Urinary bladder (tissue), 4 donors: ENCODE data around the gene CAGE1. TPM values are rescaled to one million over a fixed set of nuclear protein-coding genes. Genes with fewer than 3 reads are reported as not detected.
A peak's percentile ranks its signal among the peaks of the same experiment; 100 is the strongest.

ENCODE experiments used
- DNase-seq: peaks from one replicate; pipeline ENCODE4 v3.0.0-alpha.2; 2015; ENCODE audit errors: extremely low spot score
- H3K27ac ChIP-seq: one replicate; pipeline ENCODE4 v1.5.1; 2013; ENCODE audit warnings: low read depth, mild to moderate bottlenecking, moderate library complexity
- H3K36me3 ChIP-seq: one replicate; pipeline ENCODE4 v1.6.1; 2013; ENCODE audit warnings: mild to moderate bottlenecking, moderate library complexity; ENCODE audit not compliant: insufficient read depth
- H3K4me1 ChIP-seq: one replicate; pipeline ENCODE4 v1.6.1; 2013; ENCODE audit warnings: mild to moderate bottlenecking, moderate library complexity; ENCODE audit not compliant: insufficient read depth
- H3K4me3 ChIP-seq: one replicate; pipeline ENCODE4 v1.5.1; 2013; ENCODE audit warnings: low read depth, low read length
- WGBS: extraction: QIAGEN DNeasy Blood & Tissue Kit; methylation state at CpG from one replicate; pipeline ENCODE4 v1.1.7; 2013; 5-methylcytosine and 5-hydroxymethylcytosine counted together
- polyA plus RNA-seq: library from polyadenylated mRNA; stranded (reverse); fragments of 200-250 nt; gene quantifications from one replicate; pipeline ENCODE4 v1.2.3, GENCODE V29; 2013
- total RNA-seq: library from RNA; depleted of rRNA; stranded (reverse); fragments of >200 nt; gene quantifications from one replicate; pipeline ENCODE4 v1.2.3, GENCODE V29; 2014
- donor health status: healthy with polysubstance abuse.
- donor health status: healthy.

CAGE1 gene
- total RNA-seq (not detected), polyA plus RNA-seq (not detected)

DNA sequence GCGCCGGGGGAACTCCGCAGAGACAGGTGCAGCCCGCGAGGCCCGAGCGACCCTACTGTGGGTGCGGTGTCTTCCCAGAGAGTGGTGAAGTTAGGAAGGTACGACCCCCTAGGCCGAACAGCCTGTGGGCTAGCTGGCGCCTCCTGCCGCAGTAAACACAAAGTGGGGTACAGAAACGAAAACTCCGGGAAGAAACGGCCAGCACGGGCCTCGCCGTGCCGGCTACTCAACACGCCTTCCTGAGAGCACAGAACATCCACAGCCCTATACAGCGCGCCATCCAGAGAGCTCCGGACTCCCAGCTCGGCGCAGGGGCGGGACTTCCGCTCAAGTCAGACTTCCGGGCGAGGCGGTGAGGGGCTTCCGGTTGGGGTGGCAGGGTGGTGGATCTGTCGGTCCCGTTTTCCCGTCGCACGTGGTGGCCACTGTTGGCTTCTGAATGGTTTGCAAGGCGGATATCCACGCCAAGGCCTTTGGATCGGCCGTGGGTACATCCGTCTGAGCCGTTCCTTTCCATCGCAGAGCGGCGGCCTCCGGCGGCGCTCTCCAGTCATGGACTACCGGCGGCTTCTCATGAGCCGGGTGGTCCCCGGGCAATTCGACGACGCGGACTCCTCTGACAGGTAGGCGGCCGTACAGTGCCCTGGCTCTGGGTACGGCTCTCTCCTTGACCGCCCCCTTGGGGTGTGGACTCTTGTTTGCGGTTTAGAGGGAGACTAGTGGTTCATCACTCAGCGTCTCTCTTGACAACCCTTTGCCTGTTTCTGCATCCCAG is at the start of gene CAGE1, which contains the start of gene RIOK1:
TSS of gene CAGE1 (minus strand) at position 292 of the 775 bp plus-strand sequence. CDS start 2,569 bp downstream, outside the sequence.
TSS of gene RIOK1 (plus strand) at position 358 of the 775 bp plus-strand sequence. CDS start at position 553, 195 bp downstream.
- H3K4me3 ChIP-seq = peak within 1 kb of the TSS; percentile 65
- H3K4me1 ChIP-seq = peaks cover 2% of the 10 kb centered on the region
- peaks cover 2% of the 10 kb centered on the region for H3K36me3 ChIP-seq
- under 1% methylated on average over 62 of the region's 62 CpGs for WGBS
- H3K27ac ChIP-seq = peak within 1 kb of the TSS; percentile 88
- peak; percentile 86 for DNase-seq

DNA sequence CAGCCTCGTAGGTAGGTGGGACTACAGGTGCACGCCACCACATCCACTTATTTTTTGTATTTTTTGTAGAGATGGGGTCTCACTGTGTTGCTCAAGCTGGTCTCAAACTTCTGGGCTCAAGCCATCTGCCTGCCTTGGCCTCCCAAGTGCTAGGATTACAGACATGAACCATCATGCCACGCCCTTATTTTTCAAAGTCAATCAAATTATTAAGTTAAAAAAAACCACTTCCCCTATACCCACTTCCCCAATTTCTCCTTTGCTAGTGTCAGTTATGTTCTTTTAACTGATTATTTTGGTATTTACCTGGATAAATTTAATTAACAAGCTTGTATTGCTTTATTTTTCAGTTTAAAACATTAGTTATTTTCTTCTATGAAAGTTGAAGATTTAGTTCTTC is 49.7 kb upstream of the CAGE1 start:
- no peaks in the 10 kb centered on the region for H3K36me3 ChIP-seq
- no peak overlapping the region for H3K4me3 ChIP-seq
- DNase-seq = no peak
- H3K27ac ChIP-seq = no peak overlapping the region
- no peaks in the 10 kb centered on the region for H3K4me1 ChIP-seq
- WGBS = 87% methylated on average over 3 of the region's 3 CpGs

DNA sequence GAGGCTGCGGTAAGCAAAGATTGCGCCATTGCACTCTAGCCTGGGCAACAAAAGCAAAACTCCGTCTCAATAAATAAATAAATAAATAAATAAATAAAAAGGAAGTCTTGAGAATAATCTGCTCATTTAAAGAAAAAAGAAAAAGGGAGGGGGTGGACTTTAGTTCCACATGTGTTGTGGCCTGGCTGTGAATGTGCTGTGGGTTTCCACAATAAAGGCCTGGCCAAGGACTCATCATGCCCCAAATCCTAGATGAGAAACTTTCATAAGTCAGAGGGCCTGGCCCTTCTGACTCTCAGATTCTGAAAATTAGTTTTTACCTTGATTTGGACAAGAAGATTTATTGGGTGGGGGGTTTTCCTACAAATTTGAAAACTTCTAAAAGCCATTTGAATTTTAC is 48.5 kb upstream of the CAGE1 start:
- Histone ChIP-seq H3K36me3 (no peaks in the 10 kb centered on the region), H3K4me3 (no peak overlapping the region), H3K27ac (no peak overlapping the region), H3K4me1 (no peaks in the 10 kb centered on the region)
- 96% methylated on average over 3 of the region's 3 CpGs for WGBS
- no peak for DNase-seq

DNA sequence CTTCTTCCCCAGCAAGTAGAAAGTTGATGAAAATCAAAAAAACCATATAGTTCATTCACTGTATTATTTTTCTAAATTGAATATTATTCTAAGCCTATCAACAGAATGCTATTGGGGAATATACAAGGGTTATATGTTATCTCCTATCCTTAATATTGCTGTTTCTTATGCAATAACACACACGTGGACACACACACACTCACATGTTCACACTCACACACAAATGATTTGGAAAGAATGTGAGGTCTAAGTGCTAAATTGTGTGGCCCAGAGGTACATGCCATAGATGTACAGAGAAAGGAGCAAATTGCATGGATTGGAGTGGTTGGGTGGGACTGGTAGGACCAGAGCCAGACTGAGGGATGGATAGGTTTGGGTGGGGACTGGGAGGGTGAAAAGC is 45.1 kb upstream of the CAGE1 start:
- no peaks in the 10 kb centered on the region for H3K36me3 ChIP-seq
- WGBS = 62% methylated on average over 1 of the region's 1 CpG
- no peak overlapping the region for H3K4me3 ChIP-seq
- no peak for DNase-seq
- no peaks in the 10 kb centered on the region for H3K4me1 ChIP-seq
- no peak overlapping the region for H3K27ac ChIP-seq

DNA sequence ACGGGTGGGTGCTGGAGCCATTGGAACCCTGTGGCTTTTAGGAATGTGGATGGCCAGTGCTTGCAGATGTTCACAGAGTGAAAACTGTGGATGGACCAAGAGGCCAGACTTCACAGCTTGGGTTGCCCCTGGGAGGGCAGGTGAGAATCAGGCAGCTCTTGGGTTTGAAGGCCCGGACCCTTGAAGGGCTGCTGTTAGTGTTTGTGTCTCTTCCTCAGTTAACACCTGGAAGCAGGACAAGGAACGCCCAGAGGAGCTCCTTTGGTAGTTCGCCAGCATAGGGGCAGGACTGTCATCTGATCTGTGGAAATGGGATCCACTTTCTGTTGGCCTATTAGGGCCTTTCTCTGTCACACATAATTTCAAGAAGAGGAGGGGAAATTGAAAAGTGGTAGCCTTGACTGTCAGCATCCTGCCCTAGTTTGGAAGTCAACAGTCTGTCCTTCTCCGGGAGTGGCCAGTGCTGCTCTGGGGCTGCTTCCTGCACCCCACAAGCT is 43.6 kb upstream of the CAGE1 start:
- H3K4me1 ChIP-seq = no peaks in the 10 kb centered on the region
- 68% methylated on average over 5 of the region's 5 CpGs for WGBS
- no peak for DNase-seq
- H3K4me3 ChIP-seq = no peak overlapping the region
- H3K36me3 ChIP-seq = no peaks in the 10 kb centered on the region
- H3K27ac ChIP-seq = no peak overlapping the region

DNA sequence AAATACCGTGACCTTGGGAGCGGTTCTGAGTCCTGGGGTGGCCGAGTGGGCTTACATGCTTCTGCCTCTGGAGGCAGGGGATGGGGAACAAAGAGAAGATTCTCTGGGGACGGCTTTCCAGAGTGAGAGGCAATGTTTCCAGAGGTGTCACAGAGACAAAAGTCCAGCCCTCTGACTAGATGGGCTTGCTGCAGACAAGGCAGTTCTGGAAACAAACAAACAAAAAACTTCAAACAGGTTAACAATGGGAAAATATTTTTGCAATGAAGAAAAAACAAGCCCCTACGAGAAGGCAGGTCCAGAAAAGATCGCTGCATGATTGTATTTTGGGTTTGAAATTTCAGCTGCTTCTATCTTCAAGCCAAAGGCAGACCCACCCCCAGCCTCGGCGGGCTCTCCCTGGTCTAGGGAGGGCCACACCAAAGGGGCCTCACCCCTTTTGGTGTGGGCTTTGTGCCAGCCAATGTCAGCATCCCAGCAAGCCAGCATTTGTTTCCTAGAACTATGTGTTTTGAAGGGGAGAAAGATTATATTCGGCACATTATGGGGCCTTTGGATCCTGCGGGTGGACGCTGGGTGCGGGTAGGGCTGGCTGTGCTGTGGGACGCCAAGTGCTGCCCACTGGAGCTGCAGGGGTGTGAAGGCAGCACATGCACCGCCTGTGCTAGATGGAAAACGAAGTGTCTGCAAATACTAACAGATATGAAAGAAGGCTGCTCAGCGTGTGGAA is 43.0 kb upstream of the CAGE1 start:
- Histone ChIP-seq H3K36me3 (no peaks in the 10 kb centered on the region), H3K27ac (no peak overlapping the region), H3K4me3 (no peak overlapping the region), H3K4me1 (no peaks in the 10 kb centered on the region)
- DNase-seq = no peak
- 57% methylated on average over 16 of the region's 16 CpGs for WGBS

DNA sequence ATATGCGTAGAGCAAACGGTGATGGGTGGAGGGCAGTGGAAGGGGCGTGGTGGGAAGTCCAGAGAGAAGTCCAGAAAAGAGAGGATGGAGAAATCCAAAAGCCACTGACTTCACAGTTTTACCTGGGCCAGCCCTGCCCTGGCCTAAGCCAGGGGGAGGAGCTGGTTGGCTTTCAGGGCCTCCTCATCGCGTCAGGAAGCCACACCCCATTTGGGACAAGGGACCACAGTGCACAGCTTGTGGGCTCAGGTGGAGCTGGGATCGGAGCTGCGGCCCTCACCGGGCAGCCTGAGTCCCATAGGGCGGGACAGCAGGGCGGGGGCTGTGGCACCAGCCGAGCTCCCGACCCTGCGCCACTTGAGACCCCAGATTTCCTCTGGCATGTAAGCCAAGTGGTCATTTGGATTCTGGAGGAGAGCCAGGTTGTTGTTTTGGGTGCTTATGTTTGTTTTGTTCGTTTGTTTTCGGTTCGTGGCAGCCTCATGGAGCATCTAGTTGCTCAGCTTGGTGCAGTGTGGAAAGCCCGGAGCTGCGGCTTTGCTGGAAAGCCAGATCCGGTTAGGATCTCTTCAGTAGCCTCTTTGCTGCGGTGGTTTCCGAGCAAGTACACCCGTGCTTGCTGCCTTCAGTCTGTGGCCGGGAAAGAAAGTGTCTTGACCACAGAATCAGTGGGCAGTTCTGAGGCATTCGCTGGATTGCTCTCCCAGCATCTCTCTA is 42.3 kb upstream of the CAGE1 start:
- Histone ChIP-seq H3K27ac (no peak overlapping the region), H3K36me3 (no peaks in the 10 kb centered on the region), H3K4me3 (no peak overlapping the region), H3K4me1 (no peaks in the 10 kb centered on the region)
- WGBS = 54% methylated on average over 24 of the region's 24 CpGs
- no peak for DNase-seq

DNA sequence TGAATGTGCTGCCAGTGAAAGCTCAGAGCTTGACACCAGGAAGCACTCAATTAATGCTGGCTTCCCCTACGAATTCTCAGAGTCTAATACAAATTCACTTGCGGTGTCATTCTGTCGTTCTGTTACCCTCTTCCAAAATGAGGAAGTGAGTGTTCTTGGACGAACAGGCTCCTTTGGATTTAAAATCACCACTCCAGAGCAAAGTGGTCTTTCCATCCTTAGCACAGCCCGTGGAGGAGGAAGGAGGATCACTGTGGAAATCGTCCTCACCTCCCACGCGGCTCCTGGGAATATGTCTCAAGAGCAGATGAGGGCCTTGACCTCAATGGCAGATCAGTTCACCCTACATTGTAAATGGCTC is 41.8 kb upstream of the CAGE1 start:
- no peak overlapping the region for H3K27ac ChIP-seq
- DNase-seq = no peak
- H3K4me3 ChIP-seq = no peak overlapping the region
- H3K36me3 ChIP-seq = no peaks in the 10 kb centered on the region
- 75% methylated on average over 8 of the region's 8 CpGs for WGBS
- H3K4me1 ChIP-seq = no peaks in the 10 kb centered on the region

DNA sequence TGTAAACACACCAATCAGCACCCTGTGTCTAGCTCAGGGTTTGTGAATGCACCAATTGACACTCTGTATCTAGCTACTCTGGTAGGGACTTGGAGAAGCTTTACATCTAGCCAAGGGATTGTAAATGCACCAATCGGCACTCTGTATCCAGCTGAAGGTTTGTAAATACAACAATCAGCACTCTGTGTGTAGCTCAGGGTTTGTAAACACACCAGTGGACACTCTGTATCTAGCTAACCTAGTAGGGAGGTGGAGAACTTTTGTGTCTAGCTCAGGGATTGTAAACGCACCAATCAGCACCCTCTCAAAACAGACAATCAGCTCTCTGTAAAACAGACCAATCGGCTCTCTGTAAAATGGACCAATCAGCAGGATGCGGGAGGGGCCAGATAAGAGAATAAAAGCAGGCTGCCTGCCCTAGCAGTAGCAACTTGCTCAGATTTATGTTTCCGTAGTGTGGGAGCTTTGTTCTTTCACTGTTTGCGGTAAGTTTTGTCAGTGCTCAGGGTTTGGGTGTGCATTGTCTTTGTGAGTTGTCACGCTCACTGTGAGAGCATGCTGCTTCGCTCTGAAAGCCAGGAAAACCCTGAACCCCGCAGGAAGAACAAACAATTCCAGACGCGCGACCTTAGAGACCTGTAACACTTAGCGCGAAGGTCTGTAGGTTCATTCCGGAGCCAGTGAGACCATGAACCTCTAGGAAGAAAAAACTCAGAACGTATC is 37.1 kb upstream of the CAGE1 start:
- Histone ChIP-seq H3K4me3 (no peak overlapping the region), H3K27ac (no peak overlapping the region), H3K36me3 (no peaks in the 10 kb centered on the region), H3K4me1 (no peaks in the 10 kb centered on the region)
- whole genome bisulfite sequencing = 78% methylated on average over 16 of the region's 16 CpGs
- DNase-seq = no peak

DNA sequence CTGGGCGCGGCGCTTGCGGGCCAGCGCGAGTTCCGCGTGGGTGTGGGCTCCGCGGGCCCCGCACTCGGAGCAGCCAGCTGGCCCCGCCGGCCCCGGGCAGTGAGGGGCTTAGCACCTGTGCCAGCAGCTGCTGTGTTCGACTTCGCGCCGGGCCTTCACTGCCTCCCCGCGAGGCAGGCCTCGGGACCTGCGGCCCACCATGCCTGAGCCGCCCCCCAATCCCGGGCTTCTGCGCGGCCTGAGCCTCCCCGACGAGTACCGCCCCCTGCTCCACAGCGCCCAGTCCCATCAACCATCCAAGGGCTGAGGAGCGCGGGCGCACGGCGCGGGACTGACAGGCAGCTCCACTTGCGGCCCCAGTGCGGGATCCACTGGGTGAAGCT is 36.3 kb upstream of the CAGE1 start:
- no peaks in the 10 kb centered on the region for H3K36me3 ChIP-seq
- no peaks in the 10 kb centered on the region for H3K4me1 ChIP-seq
- no peak overlapping the region for H3K27ac ChIP-seq
- DNase-seq = no peak
- no peak overlapping the region for H3K4me3 ChIP-seq
- WGBS = 98% methylated on average over 39 of the region's 39 CpGs

DNA sequence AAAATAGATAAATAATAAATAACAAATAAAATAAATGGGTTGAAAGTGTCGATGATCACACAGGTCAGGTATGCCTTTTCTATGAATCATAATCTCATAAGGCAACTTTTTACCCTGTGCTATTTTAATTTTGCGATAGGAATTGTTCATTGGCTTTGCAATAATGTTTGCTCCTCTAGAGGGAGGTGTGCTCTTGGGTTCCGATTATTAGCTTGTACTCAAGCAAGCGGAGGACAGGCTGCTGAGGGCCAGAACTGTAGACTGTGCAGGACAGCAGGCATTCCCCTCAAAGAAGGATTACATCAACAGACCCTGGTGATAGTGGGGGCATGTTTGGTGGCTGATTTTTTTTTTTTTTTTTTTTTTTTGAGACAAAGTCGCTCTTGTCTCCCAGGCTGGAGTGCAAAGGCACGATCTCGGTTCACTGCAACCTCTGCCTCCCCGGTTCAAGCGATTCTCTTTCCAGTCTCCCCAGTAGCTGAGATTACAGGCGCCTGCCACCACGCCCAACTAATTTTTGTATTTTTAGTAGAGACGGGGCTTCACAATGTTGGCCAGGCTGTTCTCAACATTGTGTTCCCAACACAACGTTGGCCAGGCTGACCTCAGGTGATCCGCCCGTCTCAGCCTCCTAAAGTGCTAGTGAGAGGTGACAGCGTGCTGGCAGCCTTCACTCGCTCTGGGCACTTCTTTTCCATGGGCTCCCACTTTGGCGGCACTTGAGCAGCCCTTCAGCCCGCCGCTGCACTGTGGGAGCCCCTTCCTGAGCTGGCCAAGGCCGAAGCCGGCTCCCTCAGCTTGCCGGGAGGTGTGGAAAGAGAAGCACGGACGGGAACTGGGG is 35.6 kb upstream of the CAGE1 start:
- Histone ChIP-seq H3K4me3 (no peak overlapping the region), H3K36me3 (peaks cover 2% of the 10 kb centered on the region), H3K4me1 (no peaks in the 10 kb centered on the region), H3K27ac (no peak overlapping the region)
- DNase-seq = no peak
- WGBS = 88% methylated on average over 25 of the region's 25 CpGs

DNA sequence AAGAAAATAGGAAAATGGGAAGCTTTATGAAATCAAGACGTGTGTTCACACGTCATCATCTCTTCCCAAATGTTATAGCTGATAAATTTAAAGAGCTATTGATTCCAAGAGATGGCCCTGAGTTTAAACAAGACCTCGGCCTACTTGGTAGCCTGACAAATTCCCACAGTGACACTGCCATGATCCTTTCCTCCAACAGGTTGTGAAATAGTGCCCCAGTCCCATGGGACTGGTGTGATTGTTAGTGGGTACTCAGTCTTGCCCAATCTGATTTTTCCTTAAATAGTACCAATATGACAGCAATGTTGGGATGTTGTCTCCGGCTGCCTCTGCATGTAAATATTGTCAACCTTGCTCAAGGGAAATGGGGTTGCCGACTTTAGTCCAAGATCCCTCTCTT is 34.5 kb upstream of the CAGE1 start:
- Histone ChIP-seq H3K4me3 (no peak overlapping the region), H3K27ac (no peak overlapping the region), H3K4me1 (no peaks in the 10 kb centered on the region), H3K36me3 (peaks cover 2% of the 10 kb centered on the region)
- no peak for DNase-seq
- 81% methylated on average over 5 of the region's 5 CpGs for WGBS
